Transverse colon (tissue), 4 donors: ENCODE results near the gene PTPRN2.

ENCODE experiments used
- CTCF ChIP-seq, 5 experiments: fragments of 200-600 bp in 3 of 5; fragments of 450-650 bp in 2 of 5; sonication (generic) in 3 of 5; IDR thresholded peaks; 1 replicate in 2 of 5; 2 replicates in 3 of 5; pipeline ENCODE4 v1.5.1; 2016 to 2017; ENCODE audit warnings: antibody characterized with exemption in 5 of 5, inconsistent platforms in 3 of 5, mild to moderate bottlenecking in 2 of 5, moderate library complexity in 1 of 5
- EP300 ChIP-seq: sonication (generic); formaldehyde crosslinking; IDR thresholded peaks from one replicate; pipeline ENCODE4 v1.6.1; 2017; ENCODE audit warnings: antibody characterized with exemption, low read depth
- POLR2A ChIP-seq: fragments of 450-650 bp; IDR thresholded peaks from one replicate; pipeline ENCODE4 v1.6.1; 2016; ENCODE audit warnings: antibody characterized with exemption, mild to moderate bottlenecking, moderate library complexity
- POLR2AphosphoS5 ChIP-seq, 3 donors: sonication (generic); formaldehyde crosslinking; IDR thresholded peaks; one replicate each; pipeline ENCODE4 v1.6.1; 2016; ENCODE audit warnings: antibody characterized with exemption in 3 of 3

GRCh38 chr7:158467562-158467961 is 120.1 kb downstream of the PTPRN2 start:
- no peak for TF ChIP-seq CTCF (IDR thresholded peaks at IDR 0.05)
- TF ChIP-seq POLR2A = no peak
- no peak for TF ChIP-seq POLR2AphosphoS5 (IDR thresholded peaks at IDR 0.05)
- no peak for TF ChIP-seq EP300
